ENCODE results near the gene ARHGAP12.
A peak's percentile ranks its signal among the peaks of the same experiment; 100 is the strongest.

Gene ARHGAP12

DNA sequence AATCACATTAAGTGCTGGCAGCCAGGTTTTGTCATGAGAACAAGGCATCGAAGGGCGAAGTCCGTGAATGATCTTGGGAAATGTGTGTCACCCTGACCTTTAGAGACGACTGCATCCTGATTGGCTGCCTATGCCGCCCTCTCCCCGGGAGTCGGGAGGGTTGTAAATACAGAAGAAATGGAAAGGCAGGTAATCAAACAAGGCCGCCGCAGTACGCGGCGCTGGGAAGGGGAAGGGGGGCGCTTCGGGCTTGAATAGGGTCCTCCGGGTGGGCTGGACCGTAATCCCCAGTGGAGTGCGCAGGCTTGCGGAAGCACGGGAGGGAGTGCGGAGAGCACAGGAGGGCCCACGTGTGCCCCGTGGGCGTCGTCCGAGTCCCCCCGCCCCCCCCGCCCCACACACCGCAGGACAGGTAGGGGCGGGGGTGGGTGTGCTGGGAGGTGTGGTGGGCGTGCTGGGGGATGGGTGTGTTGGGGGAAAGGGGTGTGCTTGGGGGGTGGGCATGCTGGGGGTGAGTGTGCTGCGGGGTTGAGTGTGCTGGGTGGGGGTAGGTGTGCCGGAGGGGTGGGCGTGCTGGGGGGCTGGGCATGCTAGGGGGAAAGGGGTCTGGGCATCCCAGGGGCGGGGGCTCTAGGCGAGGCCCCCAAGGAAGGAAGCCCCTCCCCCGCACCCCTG, 169.4 kb downstream of the ARHGAP12 start:
- DNase-seq (ENCODE audit: low spot score) (no peak), ATAC-seq (ENCODE audit: low read depth) (no peak)
- Histone ChIP-seq H3K27me3 (ENCODE audit: insufficient read depth, poor library complexity, severe bottlenecking) (no peaks in the 10 kb centered on the region), H3K36me3 (ENCODE audit: low read depth) (no peaks in the 10 kb centered on the region), H3K9me3 (ENCODE audit: severe bottlenecking) (no peaks in the 10 kb centered on the region), H3K27ac (ENCODE audit: poor library complexity, severe bottlenecking) (peak overlapping the region; percentile 75), H3K4me3 (ENCODE audit: severe bottlenecking) (peak overlapping the region; percentile 63), H3K4me1 (ENCODE audit: insufficient read depth, poor library complexity, severe bottlenecking) (peaks cover 23% of the 10 kb centered on the region)
- TF ChIP-seq, protein P1, sequence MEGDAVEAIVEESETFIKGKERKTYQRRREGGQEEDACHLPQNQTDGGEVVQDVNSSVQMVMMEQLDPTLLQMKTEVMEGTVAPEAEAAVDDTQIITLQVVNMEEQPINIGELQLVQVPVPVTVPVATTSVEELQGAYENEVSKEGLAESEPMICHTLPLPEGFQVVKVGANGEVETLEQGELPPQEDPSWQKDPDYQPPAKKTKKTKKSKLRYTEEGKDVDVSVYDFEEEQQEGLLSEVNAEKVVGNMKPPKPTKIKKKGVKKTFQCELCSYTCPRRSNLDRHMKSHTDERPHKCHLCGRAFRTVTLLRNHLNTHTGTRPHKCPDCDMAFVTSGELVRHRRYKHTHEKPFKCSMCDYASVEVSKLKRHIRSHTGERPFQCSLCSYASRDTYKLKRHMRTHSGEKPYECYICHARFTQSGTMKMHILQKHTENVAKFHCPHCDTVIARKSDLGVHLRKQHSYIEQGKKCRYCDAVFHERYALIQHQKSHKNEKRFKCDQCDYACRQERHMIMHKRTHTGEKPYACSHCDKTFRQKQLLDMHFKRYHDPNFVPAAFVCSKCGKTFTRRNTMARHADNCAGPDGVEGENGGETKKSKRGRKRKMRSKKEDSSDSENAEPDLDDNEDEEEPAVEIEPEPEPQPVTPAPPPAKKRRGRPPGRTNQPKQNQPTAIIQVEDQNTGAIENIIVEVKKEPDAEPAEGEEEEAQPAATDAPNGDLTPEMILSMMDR (IDR thresholded peaks at IDR 0.05; ENCODE audit: poor library complexity, severe bottlenecking), result no peak

DNA sequence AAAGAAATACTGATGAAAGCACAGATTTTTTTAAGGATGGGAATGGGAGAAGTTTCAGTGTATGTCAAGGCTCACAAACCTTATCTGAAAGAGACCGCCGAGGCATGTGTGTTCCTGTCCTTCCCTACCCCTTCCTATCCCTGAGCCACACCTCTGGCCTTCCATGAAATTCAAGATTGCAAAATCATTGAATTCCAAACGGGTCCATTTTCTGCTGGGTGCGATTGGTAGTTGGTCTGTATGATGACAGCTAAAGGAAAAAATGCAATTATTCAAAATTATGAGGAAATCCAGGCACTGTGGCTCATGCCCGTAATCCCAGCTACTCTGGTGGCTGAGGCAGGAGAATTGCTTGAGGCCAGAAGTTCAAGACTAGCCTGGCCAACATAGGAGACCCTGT, 170.1 kb downstream of the ARHGAP12 start:
- Histone ChIP-seq H3K27ac (ENCODE audit: poor library complexity, severe bottlenecking) (peak overlapping the region; percentile 75), H3K9me3 (ENCODE audit: severe bottlenecking) (no peaks in the 10 kb centered on the region), H3K27me3 (ENCODE audit: insufficient read depth, poor library complexity, severe bottlenecking) (no peaks in the 10 kb centered on the region), H3K36me3 (ENCODE audit: low read depth) (no peaks in the 10 kb centered on the region), H3K4me1 (ENCODE audit: insufficient read depth, poor library complexity, severe bottlenecking) (peaks cover 23% of the 10 kb centered on the region), H3K4me3 (ENCODE audit: severe bottlenecking) (no peak overlapping the region)
- no peak for DNase-seq (ENCODE audit: low spot score)
- TF ChIP-seq, protein P1 (IDR thresholded peaks at IDR 0.05; ENCODE audit: poor library complexity, severe bottlenecking), result no peak
- ATAC-seq (ENCODE audit: low read depth), result peak; percentile 18; the same call in 1 of the 3 replicates

DNA sequence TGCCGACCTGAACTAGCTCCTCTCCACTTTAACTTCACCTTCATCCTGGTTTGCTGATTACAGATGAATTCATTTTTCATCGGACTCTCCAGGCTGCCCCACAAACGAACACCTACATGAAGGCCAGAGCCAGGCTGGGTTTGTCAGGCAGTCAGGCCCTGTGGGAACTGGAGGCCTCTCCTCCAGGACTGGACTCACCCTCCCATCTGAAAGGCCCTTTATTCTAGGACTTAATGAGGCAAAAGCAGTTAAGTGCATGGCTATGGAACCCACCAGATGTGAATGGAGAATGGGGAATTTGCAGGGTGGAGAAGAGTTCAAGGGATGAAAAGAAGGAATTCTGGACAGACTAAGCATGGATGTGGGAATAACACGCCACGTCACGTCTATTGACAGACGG, 170.8 kb downstream of the ARHGAP12 start:
- Histone ChIP-seq H3K27ac (ENCODE audit: poor library complexity, severe bottlenecking) (peak overlapping the region; percentile 75), H3K27me3 (ENCODE audit: insufficient read depth, poor library complexity, severe bottlenecking) (no peaks in the 10 kb centered on the region), H3K4me1 (ENCODE audit: insufficient read depth, poor library complexity, severe bottlenecking) (peaks cover 23% of the 10 kb centered on the region), H3K4me3 (ENCODE audit: severe bottlenecking) (no peak overlapping the region), H3K36me3 (ENCODE audit: low read depth) (no peaks in the 10 kb centered on the region), H3K9me3 (ENCODE audit: severe bottlenecking) (no peaks in the 10 kb centered on the region)
- DNase-seq (ENCODE audit: low spot score), result no peak
- TF ChIP-seq, protein P1 (IDR thresholded peaks at IDR 0.05; ENCODE audit: poor library complexity, severe bottlenecking), result no peak
- no peak for ATAC-seq (ENCODE audit: low read depth)

DNA sequence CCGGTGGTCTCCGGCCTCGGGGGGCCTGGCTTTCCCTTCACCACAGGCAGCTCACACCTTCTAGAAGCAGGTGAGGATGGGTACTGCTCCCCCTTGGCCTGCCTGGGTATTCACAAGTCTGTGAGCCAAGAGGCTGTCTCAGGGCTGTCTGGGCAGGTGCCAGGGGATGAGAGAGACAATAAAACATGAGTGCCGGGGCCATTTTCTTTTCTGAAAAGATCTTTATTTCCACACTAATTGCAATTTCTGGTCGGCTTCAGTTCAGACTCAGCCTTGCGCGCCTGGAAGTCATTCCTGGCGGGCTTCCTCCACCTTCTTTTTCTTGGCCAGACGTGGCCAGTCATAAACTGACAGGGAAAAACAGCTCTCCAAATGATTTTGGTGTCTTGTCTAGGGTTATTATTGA, 171.2 kb downstream of the ARHGAP12 start:
- DNase-seq (ENCODE audit: low spot score) (no peak), ATAC-seq (ENCODE audit: low read depth) (no peak)
- TF ChIP-seq, protein P1 (IDR thresholded peaks at IDR 0.05; ENCODE audit: poor library complexity, severe bottlenecking), result no peak
- peak overlapping the region; percentile 75 for H3K27ac ChIP-seq (ENCODE audit: poor library complexity, severe bottlenecking)
- H3K4me3 ChIP-seq (ENCODE audit: severe bottlenecking), result no peak overlapping the region
- no peaks in the 10 kb centered on the region for H3K36me3 ChIP-seq (ENCODE audit: low read depth)
- H3K4me1 ChIP-seq (ENCODE audit: insufficient read depth, poor library complexity, severe bottlenecking), result peaks cover 23% of the 10 kb centered on the region
- no peaks in the 10 kb centered on the region for H3K27me3 ChIP-seq (ENCODE audit: insufficient read depth, poor library complexity, severe bottlenecking)
- no peaks in the 10 kb centered on the region for H3K9me3 ChIP-seq (ENCODE audit: severe bottlenecking)

DNA sequence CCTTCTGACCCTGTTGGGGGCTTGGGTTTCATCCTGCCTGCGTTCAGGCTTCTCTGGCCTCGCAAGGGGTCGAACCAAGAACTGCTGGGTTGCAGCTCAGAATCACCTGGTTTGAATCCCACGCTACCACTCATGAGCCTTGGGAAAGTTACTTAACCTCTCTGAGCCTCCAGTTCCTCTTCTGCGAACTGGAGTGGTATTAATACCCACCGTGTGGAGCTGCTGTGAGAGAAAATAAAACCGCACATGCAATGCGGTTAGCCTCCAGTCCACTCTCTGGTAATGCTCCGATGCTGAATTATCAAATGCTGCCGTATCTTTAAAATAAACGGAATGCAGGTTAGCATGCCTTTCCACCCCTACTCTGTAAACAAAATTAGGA, 171.9 kb downstream of the ARHGAP12 start:
- peaks cover 23% of the 10 kb centered on the region for H3K4me1 ChIP-seq (ENCODE audit: insufficient read depth, poor library complexity, severe bottlenecking)
- no peaks in the 10 kb centered on the region for H3K9me3 ChIP-seq (ENCODE audit: severe bottlenecking)
- H3K36me3 ChIP-seq (ENCODE audit: low read depth), result no peaks in the 10 kb centered on the region
- ATAC-seq (ENCODE audit: low read depth), result no peak
- no peak overlapping the region for H3K27ac ChIP-seq (ENCODE audit: poor library complexity, severe bottlenecking)
- no peaks in the 10 kb centered on the region for H3K27me3 ChIP-seq (ENCODE audit: insufficient read depth, poor library complexity, severe bottlenecking)
- no peak overlapping the region for H3K4me3 ChIP-seq (ENCODE audit: severe bottlenecking)
- no peak for DNase-seq (ENCODE audit: low spot score)
- TF ChIP-seq, protein P1 (IDR thresholded peaks at IDR 0.05; ENCODE audit: poor library complexity, severe bottlenecking), result no peak
